HL-60 (cell line): ENCODE results near the gene FANCE.

Experiments used
- DNase-seq, 2 experiments: peaks; one replicate each; pipeline ENCODE4 v3.0.0-alpha.2; 2010 to 2020; ENCODE audit warnings: low read depth in 1 of 2, low spot score in 1 of 2
- H3K27ac ChIP-seq: fragments of 250-450 bp; sonication (Bioruptor Pico); replicated peaks from 2 replicates; pipeline ENCODE4 v1.5.1; 2020; ENCODE audit warnings: mild to moderate bottlenecking, moderate library complexity
- H3K27me3 ChIP-seq: fragments of 250-450 bp; sonication (Bioruptor Pico); 2 replicates; pipeline ENCODE4 v1.5.1; 2021; ENCODE audit warnings: mild to moderate bottlenecking, moderate library complexity; ENCODE audit not compliant: insufficient read depth, poor library complexity, severe bottlenecking
- H3K4me3 ChIP-seq: replicated peaks from 2 replicates; pipeline ENCODE4 v1.5.1; 2011; ENCODE audit warnings: mild to moderate bottlenecking, control low read depth, low read length; ENCODE audit not compliant: insufficient read depth
- GABPA ChIP-seq: IDR thresholded peaks from 2 replicates; pipeline ENCODE4 v1.6.1; 2012; ENCODE audit warnings: low read depth
- POLR2AphosphoS5 ChIP-seq: IDR thresholded peaks from 2 replicates; pipeline ENCODE4 v1.6.1; 2012; ENCODE audit warnings: low read depth
- SPI1 ChIP-seq: IDR thresholded peaks from 2 replicates; pipeline ENCODE4 v1.6.1; 2012; ENCODE audit warnings: low read depth, mild to moderate bottlenecking, borderline replicate concordance
- TF ChIP-seq, protein P1 (sequence below): IDR thresholded peaks from 2 replicates; pipeline ENCODE4 v1.6.1; 2012; ENCODE audit warnings: low read depth; ENCODE audit not compliant: insufficient replicate concordance
- TF ChIP-seq, protein P2 (sequence below): IDR thresholded peaks from one replicate; pipeline ENCODE4 v1.5.1; 2011; ENCODE audit warnings: low read length, control low read depth, inconsistent platforms; ENCODE audit not compliant: insufficient read depth

Gene FANCE

DNA sequence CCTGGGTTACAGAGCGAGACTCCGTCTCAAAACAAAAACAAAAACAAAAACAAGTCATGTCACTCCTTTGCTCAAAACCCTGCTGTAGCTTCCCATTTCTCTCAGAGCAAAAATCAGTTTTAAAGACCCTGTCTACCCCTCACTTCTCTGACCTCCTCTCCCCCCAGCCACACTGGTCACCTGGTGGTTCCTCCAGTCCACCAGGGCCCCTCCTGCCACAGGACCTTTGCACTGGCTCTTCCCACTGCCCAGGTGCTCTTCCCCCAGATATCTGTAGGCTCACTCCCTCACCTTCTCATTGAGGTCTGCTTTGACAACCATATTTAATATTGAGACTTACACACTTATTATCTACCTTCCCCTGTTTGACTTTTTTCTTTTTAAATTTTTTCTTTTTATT lies 49.6 kb downstream of the FANCE start:
- Histone ChIP-seq H3K4me3 (no peak overlapping the region), H3K27ac (no peak overlapping the region), H3K27me3 (peaks cover 4% of the 10 kb centered on the region)
- TF ChIP-seq POLR2AphosphoS5, result no peak
- TF ChIP-seq, protein P1, sequence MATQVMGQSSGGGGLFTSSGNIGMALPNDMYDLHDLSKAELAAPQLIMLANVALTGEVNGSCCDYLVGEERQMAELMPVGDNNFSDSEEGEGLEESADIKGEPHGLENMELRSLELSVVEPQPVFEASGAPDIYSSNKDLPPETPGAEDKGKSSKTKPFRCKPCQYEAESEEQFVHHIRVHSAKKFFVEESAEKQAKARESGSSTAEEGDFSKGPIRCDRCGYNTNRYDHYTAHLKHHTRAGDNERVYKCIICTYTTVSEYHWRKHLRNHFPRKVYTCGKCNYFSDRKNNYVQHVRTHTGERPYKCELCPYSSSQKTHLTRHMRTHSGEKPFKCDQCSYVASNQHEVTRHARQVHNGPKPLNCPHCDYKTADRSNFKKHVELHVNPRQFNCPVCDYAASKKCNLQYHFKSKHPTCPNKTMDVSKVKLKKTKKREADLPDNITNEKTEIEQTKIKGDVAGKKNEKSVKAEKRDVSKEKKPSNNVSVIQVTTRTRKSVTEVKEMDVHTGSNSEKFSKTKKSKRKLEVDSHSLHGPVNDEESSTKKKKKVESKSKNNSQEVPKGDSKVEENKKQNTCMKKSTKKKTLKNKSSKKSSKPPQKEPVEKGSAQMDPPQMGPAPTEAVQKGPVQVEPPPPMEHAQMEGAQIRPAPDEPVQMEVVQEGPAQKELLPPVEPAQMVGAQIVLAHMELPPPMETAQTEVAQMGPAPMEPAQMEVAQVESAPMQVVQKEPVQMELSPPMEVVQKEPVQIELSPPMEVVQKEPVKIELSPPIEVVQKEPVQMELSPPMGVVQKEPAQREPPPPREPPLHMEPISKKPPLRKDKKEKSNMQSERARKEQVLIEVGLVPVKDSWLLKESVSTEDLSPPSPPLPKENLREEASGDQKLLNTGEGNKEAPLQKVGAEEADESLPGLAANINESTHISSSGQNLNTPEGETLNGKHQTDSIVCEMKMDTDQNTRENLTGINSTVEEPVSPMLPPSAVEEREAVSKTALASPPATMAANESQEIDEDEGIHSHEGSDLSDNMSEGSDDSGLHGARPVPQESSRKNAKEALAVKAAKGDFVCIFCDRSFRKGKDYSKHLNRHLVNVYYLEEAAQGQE, result no peak
- TF ChIP-seq, protein P2, sequence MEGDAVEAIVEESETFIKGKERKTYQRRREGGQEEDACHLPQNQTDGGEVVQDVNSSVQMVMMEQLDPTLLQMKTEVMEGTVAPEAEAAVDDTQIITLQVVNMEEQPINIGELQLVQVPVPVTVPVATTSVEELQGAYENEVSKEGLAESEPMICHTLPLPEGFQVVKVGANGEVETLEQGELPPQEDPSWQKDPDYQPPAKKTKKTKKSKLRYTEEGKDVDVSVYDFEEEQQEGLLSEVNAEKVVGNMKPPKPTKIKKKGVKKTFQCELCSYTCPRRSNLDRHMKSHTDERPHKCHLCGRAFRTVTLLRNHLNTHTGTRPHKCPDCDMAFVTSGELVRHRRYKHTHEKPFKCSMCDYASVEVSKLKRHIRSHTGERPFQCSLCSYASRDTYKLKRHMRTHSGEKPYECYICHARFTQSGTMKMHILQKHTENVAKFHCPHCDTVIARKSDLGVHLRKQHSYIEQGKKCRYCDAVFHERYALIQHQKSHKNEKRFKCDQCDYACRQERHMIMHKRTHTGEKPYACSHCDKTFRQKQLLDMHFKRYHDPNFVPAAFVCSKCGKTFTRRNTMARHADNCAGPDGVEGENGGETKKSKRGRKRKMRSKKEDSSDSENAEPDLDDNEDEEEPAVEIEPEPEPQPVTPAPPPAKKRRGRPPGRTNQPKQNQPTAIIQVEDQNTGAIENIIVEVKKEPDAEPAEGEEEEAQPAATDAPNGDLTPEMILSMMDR, result no peak
- no peak for TF ChIP-seq SPI1
- no peak for TF ChIP-seq GABPA
- DNase-seq, result no peak

GRCh38 chr6:35503534-35503933 lies 51.4 kb downstream of the FANCE start:
- Histone ChIP-seq H3K4me3 (no peak overlapping the region), H3K27ac (no peak overlapping the region), H3K27me3 (peaks cover 4% of the 10 kb centered on the region)
- TF ChIP-seq, protein P2, result no peak
- TF ChIP-seq SPI1, result no peak
- no peak for DNase-seq

DNA sequence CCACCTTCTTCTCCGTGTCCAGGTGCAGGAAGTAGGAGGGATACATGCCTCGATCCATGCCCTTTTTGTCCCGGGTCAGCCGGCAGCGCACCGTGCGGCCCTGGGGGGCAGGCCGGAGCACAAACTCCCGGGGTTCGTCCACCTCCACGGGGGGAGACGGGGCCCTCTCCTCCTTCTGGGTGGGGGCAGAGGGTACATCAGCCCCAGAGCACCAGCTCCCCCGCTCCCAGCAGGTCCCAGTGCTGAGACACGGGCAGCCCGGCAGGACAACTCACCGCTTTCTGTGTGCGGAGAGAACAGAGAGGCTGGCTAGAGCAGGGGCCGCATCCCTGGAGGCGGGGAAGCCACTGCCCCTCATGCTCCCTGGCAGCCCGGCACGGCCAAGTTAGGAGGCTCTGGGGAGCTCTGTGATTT lies 53.9 kb downstream of the FANCE start:
- Histone ChIP-seq H3K27me3 (peaks cover 8% of the 10 kb centered on the region), H3K4me3 (no peak overlapping the region), H3K27ac (no peak overlapping the region)
- TF ChIP-seq, protein P2, result no peak
- no peak for TF ChIP-seq GABPA
- TF ChIP-seq, protein P1, result no peak
- no peak for TF ChIP-seq POLR2AphosphoS5
- TF ChIP-seq SPI1, result no peak
- DNase-seq, result no peak

- TF ChIP-seq, protein P2, result no peak
- TF ChIP-seq SPI1 (no peak), POLR2AphosphoS5 (no peak), GABPA (no peak)
- TF ChIP-seq, protein P1, result no peak
- peaks cover 13% of the 10 kb centered on the region for H3K27me3 ChIP-seq
- no peak for DNase-seq
- H3K4me3 ChIP-seq, result no peak overlapping the region
- no peak overlapping the region for H3K27ac ChIP-seq
Measured at GRCh38 chr6:35506536-35506935, 54.4 kb downstream of the FANCE start.
